H1 (cell line): ENCODE data around the gene LRRC55. TPM values are rescaled to one million over a fixed set of nuclear protein-coding genes. Genes with fewer than 3 reads are reported as not detected.

Source experiments
- CTCF ChIA-PET: fragments of 300-600 bp; sonication (Branson Sonifier 250); formaldehyde crosslinking; loops from one replicate; lab custom pipeline; 2021; ENCODE audit not compliant: partially characterized antibody; lab: Charles Lee
- POLR2A ChIA-PET: fragments of 300-600 bp; sonication (Branson Sonifier 250); formaldehyde crosslinking; loops from one replicate; lab custom pipeline; 2021; ENCODE audit warnings: inconsistent platforms; ENCODE audit not compliant: partially characterized antibody; lab: Charles Lee
- DNase-seq, 2 experiments: peaks; one replicate each; pipeline versions ENCODE4 v3.0.0 to v3.0.0-alpha.2; 2010 to 2022; ENCODE audit warnings: low spot score in 2 of 2, low read depth in 1 of 2, mixed read lengths in 1 of 2
- FAIRE-seq: peaks from 2 replicates; lab custom pipeline; 2011; peaks lifted over from hg19 to GRCh38; lab: Jason Lieb, UNC
- H2AFZ ChIP-seq: 2 replicates; pipeline ENCODE4 v1.8.1; 2012; ENCODE audit warnings: low read length, inconsistent platforms
- H2AK5ac ChIP-seq: 2 replicates; pipeline ENCODE4 v1.6.1; 2013; ENCODE audit warnings: low read depth, low read length
- H2BK120ac ChIP-seq: replicated peaks from 2 replicates; pipeline ENCODE3; 2013; ENCODE audit warnings: low read depth, low read length, inconsistent platforms
- H2BK12ac ChIP-seq: 2 replicates; pipeline ENCODE4 v1.6.1; 2013; ENCODE audit warnings: low read depth, low read length
- H2BK15ac ChIP-seq: 2 replicates; pipeline ENCODE4 v1.6.1; 2013; ENCODE audit warnings: low read length
- H2BK20ac ChIP-seq: 2 replicates; pipeline ENCODE4 v1.6.1; 2013; ENCODE audit warnings: low read length
- H2BK5ac ChIP-seq: 2 replicates; pipeline ENCODE4 v1.6.1; 2013; ENCODE audit warnings: low read depth, low read length
- H3K14ac ChIP-seq: 2 replicates; pipeline ENCODE4 v1.6.1; 2013; ENCODE audit warnings: inconsistent platforms; ENCODE audit not compliant: insufficient read length
- H3K18ac ChIP-seq: 2 replicates; pipeline ENCODE4 v1.6.1; 2013; ENCODE audit warnings: low read length; ENCODE audit errors: extremely low read depth
- H3K23ac ChIP-seq: 2 replicates; pipeline ENCODE4 v1.6.1; 2013; ENCODE audit warnings: inconsistent platforms; ENCODE audit not compliant: insufficient read length
- H3K23me2 ChIP-seq: 2 replicates; pipeline ENCODE4 v1.6.1; 2013; ENCODE audit warnings: low read depth, low read length
- H3K27ac ChIP-seq: 2 replicates; pipeline ENCODE4 v1.6.1; 2011; ENCODE audit warnings: low read depth, low read length, inconsistent platforms
- H3K27me3 ChIP-seq, 4 experiments: replicated peaks in 1 of 4; 1 replicate in 1 of 4; 2 replicates in 3 of 4; pipeline versions ENCODE4 v1.6.1 to v1.8.1; 2011 to 2013; ENCODE audit warnings: low read length in 3 of 4, mild to moderate bottlenecking in 3 of 4, inconsistent platforms in 2 of 4, mixed read lengths in 2 of 4, moderate library complexity in 1 of 4; ENCODE audit not compliant: control insufficient read depth in 3 of 4, insufficient read depth in 3 of 4; ENCODE audit errors: extremely low read depth in 1 of 4
- H3K36me3 ChIP-seq, 4 experiments: 2 replicates each; pipeline versions ENCODE4 v1.6.1 to v1.8.1; 2011 to 2013; ENCODE audit warnings: mild to moderate bottlenecking in 4 of 4, low read length in 3 of 4, moderate library complexity in 2 of 4, control low read depth in 1 of 4, inconsistent platforms in 1 of 4; ENCODE audit not compliant: insufficient read depth in 4 of 4, control insufficient read depth in 2 of 4
- H3K4ac ChIP-seq: replicated peaks from 2 replicates; pipeline ENCODE3; 2013; ENCODE audit warnings: low read length, low read depth, mixed read lengths, inconsistent platforms; ENCODE audit not compliant: insufficient read length
- H3K4me1 ChIP-seq, 4 experiments: replicated peaks in 1 of 4; 1 replicate in 1 of 4; 2 replicates in 3 of 4; pipeline versions ENCODE4 v1.6.1 to v1.8.1; 2011 to 2013; ENCODE audit warnings: low read length in 3 of 4, inconsistent platforms in 2 of 4, mixed read lengths in 1 of 4; ENCODE audit not compliant: insufficient read depth in 4 of 4, control insufficient read depth in 3 of 4
- H3K4me2 ChIP-seq, 2 experiments: 2 replicates each; pipeline versions ENCODE4 v1.6.1 to v1.8.1; 2011 to 2013; ENCODE audit warnings: low read depth in 2 of 2, low read length in 2 of 2, control low read depth in 1 of 2, inconsistent platforms in 1 of 2, mild to moderate bottlenecking in 1 of 2; ENCODE audit not compliant: insufficient read depth in 1 of 2
- H3K4me3 ChIP-seq, 4 experiments: fragments of 200-600, 300-600 bp in 1 of 4; sonication (generic), shearing (Covaris generic), sonication (Bioruptor Twin) in 1 of 4; 2 replicates each; pipeline versions ENCODE4 v1.5.1 to v1.8.1; 2011 to 2016; ENCODE audit warnings: low read length in 4 of 4, low read depth in 3 of 4, control low read depth in 2 of 4, inconsistent platforms in 2 of 4, mild to moderate bottlenecking in 2 of 4, mixed read lengths in 1 of 4, moderate library complexity in 1 of 4; ENCODE audit not compliant: insufficient read depth in 2 of 4; ENCODE audit errors: extremely low read depth in 1 of 4
- H3K56ac ChIP-seq: replicated peaks from 2 replicates; pipeline ENCODE3; 2013; ENCODE audit warnings: low read depth, mild to moderate bottlenecking, mixed read lengths, low read length, inconsistent platforms; ENCODE audit not compliant: insufficient read length
- H3K79me1 ChIP-seq: 2 replicates; pipeline ENCODE4 v1.6.1; 2013; ENCODE audit warnings: low read depth, low read length, control low read depth
- H3K79me2 ChIP-seq, 2 experiments: 2 replicates each; pipeline versions ENCODE4 v1.6.1 to v1.8.1; 2012 to 2013; ENCODE audit warnings: low read length in 2 of 2, mild to moderate bottlenecking in 2 of 2, inconsistent platforms in 1 of 2; ENCODE audit not compliant: insufficient read depth in 2 of 2, control insufficient read depth in 1 of 2
- H3K9ac ChIP-seq, 4 experiments: replicated peaks in 1 of 4; 1 replicate in 1 of 4; 2 replicates in 3 of 4; pipeline versions ENCODE4 v1.6.1 to v1.8.1; 2011 to 2013; ENCODE audit warnings: low read depth in 3 of 4, low read length in 3 of 4, control low read depth in 2 of 4, mild to moderate bottlenecking in 2 of 4, moderate library complexity in 2 of 4, inconsistent platforms in 1 of 4; ENCODE audit errors: extremely low read depth in 1 of 4
- H3K9me3 ChIP-seq, 2 experiments: 2 replicates each; pipeline versions ENCODE4 v1.6.1 to v1.8.1; 2012 to 2013; ENCODE audit warnings: mild to moderate bottlenecking in 2 of 2, moderate library complexity in 2 of 2, control low read depth in 1 of 2, inconsistent platforms in 1 of 2, low read depth in 1 of 2, low read length in 1 of 2, mixed read lengths in 1 of 2; ENCODE audit not compliant: insufficient read depth in 2 of 2
- H4K20me1 ChIP-seq, 2 experiments: replicated peaks in 1 of 2; 2 replicates each; pipeline versions ENCODE3 to v1.8.1; 2011 to 2013; ENCODE audit warnings: inconsistent platforms in 2 of 2, low read length in 2 of 2, mild to moderate bottlenecking in 1 of 2; ENCODE audit not compliant: insufficient read depth in 2 of 2, control insufficient read depth in 1 of 2
- H4K5ac ChIP-seq: 2 replicates; pipeline ENCODE4 v1.6.1; 2013; ENCODE audit warnings: low read length, low read depth, mixed read lengths, inconsistent platforms; ENCODE audit not compliant: insufficient read length
- H4K8ac ChIP-seq: 2 replicates; pipeline ENCODE4 v1.8.0; 2013; ENCODE audit warnings: mild to moderate bottlenecking, moderate library complexity, low read length, inconsistent platforms; ENCODE audit not compliant: insufficient read depth; ENCODE audit errors: extremely low read depth
- H4K91ac ChIP-seq: replicated peaks from 2 replicates; pipeline ENCODE3; 2013; ENCODE audit warnings: low read length, mixed read lengths, inconsistent platforms; ENCODE audit not compliant: insufficient read length
- E2F6 ChIP-seq: IDR thresholded peaks from 2 replicates; pipeline ENCODE4 v1.6.1; 2012; ENCODE audit warnings: inconsistent platforms
- JUN ChIP-seq: IDR thresholded peaks from 2 replicates; pipeline ENCODE4 v1.6.1; 2011; ENCODE audit warnings: low read depth, mild to moderate bottlenecking, improper control_type of control experiment, low read length
- NRF1 ChIP-seq: IDR thresholded peaks from 2 replicates; pipeline ENCODE4 v1.6.1; 2011; ENCODE audit warnings: mild to moderate bottlenecking, low read depth, low read length, improper control_type of control experiment
- WGBS, 2 experiments: shearing (Covaris generic) in 1 of 2; methylation state at CpG; one replicate each; pipeline versions ENCODE4 v1.1.6 to v1.1.7; 2013 to 2015; ENCODE audit warnings: low lambda C conversion rate in 2 of 2, mixed read lengths in 2 of 2, inconsistent platforms in 1 of 2, low coverage in 1 of 2, missing lambda C conversion rate in 1 of 2; ENCODE audit not compliant: insufficient replicate concordance in 2 of 2, insufficient coverage in 1 of 2, insufficient read length in 1 of 2; ENCODE audit errors: extremely low coverage in 1 of 2, missing lambda C conversion rate in 1 of 2; 5-methylcytosine and 5-hydroxymethylcytosine counted together
- polyA plus RNA-seq, 7 experiments: library from polyadenylated mRNA; depleted of rRNA in 3 of 7; stranded (reverse) in 5 of 7; unstranded in 2 of 7; fragments of >200 nt in 5 of 7; fragments of 200-250 nt in 2 of 7; gene quantifications; 1 replicate in 5 of 7; 2 replicates in 1 of 7; 4 replicates in 1 of 7; pipeline versions ENCODE4 v1.2.1 to v1.2.3, GENCODE V29; 2011 to 2013; ENCODE audit warnings: missing spikeins in 2 of 7, mixed read lengths in 2 of 7
- total RNA-seq: library from RNA; stranded (reverse); fragmentation: NEBNext Ultra II Directional; extraction: Animal tissue kit (Norgen Biotek cat#: 25700); gene quantifications from 2 replicates; pipeline ENCODE4 v1.2.1, GENCODE V29; 2021

The LRRC55 gene
- total and polyA plus RNA-seq, 2 of the 8 experiments (the other 6 are each of a cell fraction or from before 2014, with no cell fraction given) = 0.62 to 1.1 TPM

GRCh38 chr11:57163160-57163868, 18.4 kb upstream of the LRRC55 start:
- Histone ChIP-seq H2AK5ac (no peak overlapping the region), H2BK12ac (no peak overlapping the region), H3K56ac (no peak overlapping the region), H4K91ac (no peak overlapping the region), H2BK5ac (no peak overlapping the region), H2BK15ac (no peak overlapping the region), H2AFZ (no peak overlapping the region), H3K36me3 (no peaks in the 10 kb centered on the region), H3K4me1 (no peaks in the 10 kb centered on the region), H2BK120ac (no peak overlapping the region), H3K23ac (no peak overlapping the region), H3K23me2 (no peaks in the 10 kb centered on the region), H3K27me3 (no peaks in the 10 kb centered on the region), H3K79me1 (no peaks in the 10 kb centered on the region), H3K4me2 (no peak overlapping the region), H2BK20ac (no peak overlapping the region), H3K79me2 (no peaks in the 10 kb centered on the region), H3K27ac (no peak overlapping the region), H3K9me3 (no peaks in the 10 kb centered on the region), H4K8ac (no peak overlapping the region), H4K5ac (no peak overlapping the region), H3K4me3 (no peak overlapping the region), H3K9ac (no peak overlapping the region), H3K4ac (no peak overlapping the region), H3K14ac (no peak overlapping the region), H3K18ac (no peak overlapping the region), H4K20me1 (no peaks in the 10 kb centered on the region)
- DNase-seq = no peak
- TF ChIP-seq JUN = no peak
- no peak for TF ChIP-seq NRF1
- TF ChIP-seq E2F6 = 0 out of 2 replicates have a peak, but pooled peaks have one; percentile 15
- FAIRE-seq = no peak
- ChIA-PET CTCF (interaction anchor here (0.7 to 1.6 kb wide), 3 partner anchors 8 to 85 kb away, joined by 3 to 4 read pairs (median 3); no protein-coding TSS in a partner anchor), POLR2A (no interaction called here)
- 84% methylated on average over 6 of the region's 6 CpGs; no CpG with 5 or more reads in 1 of the 2 experiments for WGBS, 2 experiments
